DOHH2 (cell line): Measurements from ENCODE around the gene ABCC2.

Source experiments
- EZH2phosphoT487 ChIP-seq: fragments of 200-600 bp; sonication (generic); IDR thresholded peaks from 2 replicates; pipeline ENCODE4 v1.6.1; 2017; ENCODE audit warnings: borderline replicate concordance, mild to moderate bottlenecking, antibody characterized with exemption, low read length, moderate library complexity, mixed read lengths
- TF ChIP-seq, protein P1 (sequence below): fragments of 200-600 bp; sonication (generic); IDR thresholded peaks from one replicate; pipeline ENCODE4 v1.5.1; 2014; ENCODE audit warnings: antibody characterized with exemption, mild to moderate bottlenecking, low read depth, low read length; ENCODE audit not compliant: poor library complexity, severe bottlenecking

DNA sequence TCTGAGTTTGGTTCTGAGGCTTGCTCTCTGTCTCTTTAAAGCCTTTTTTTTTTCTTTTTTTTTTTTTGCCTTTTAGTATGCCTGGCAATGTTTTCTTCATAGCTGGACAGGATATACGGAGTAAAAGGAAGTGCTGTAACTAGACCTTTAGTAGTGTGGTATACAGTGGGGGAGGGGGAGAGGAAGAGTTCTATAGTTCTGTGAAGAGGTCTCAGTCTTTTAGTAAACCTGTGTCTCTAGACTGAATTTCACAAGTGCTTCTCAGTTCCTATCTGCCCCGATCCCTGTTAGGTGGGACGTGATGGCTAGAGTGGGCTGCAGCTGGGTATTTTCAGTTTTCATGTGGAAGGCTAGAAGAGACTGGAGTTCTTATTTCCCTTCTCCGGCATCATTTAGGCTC is 3.1 kb upstream of the ABCC2 start:
- TF ChIP-seq, protein P1, sequence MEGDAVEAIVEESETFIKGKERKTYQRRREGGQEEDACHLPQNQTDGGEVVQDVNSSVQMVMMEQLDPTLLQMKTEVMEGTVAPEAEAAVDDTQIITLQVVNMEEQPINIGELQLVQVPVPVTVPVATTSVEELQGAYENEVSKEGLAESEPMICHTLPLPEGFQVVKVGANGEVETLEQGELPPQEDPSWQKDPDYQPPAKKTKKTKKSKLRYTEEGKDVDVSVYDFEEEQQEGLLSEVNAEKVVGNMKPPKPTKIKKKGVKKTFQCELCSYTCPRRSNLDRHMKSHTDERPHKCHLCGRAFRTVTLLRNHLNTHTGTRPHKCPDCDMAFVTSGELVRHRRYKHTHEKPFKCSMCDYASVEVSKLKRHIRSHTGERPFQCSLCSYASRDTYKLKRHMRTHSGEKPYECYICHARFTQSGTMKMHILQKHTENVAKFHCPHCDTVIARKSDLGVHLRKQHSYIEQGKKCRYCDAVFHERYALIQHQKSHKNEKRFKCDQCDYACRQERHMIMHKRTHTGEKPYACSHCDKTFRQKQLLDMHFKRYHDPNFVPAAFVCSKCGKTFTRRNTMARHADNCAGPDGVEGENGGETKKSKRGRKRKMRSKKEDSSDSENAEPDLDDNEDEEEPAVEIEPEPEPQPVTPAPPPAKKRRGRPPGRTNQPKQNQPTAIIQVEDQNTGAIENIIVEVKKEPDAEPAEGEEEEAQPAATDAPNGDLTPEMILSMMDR, result no peak
- no peak for TF ChIP-seq EZH2phosphoT487
